IMR-90 (cell line): ENCODE measurements around the gene CMTM7.
A peak's percentile ranks its signal among the peaks of the same experiment; 100 is the strongest.

Source experiments
- BHLHE40 ChIP-seq: fragments of 150-350 bp; IDR thresholded peaks from 2 replicates; pipeline ENCODE4 v1.6.1; 2016; ENCODE audit warnings: mild to moderate bottlenecking, low read depth, low read length
- CTCF ChIP-seq: conservative IDR thresholded peaks from 2 replicates; pipeline ENCODE4 v1.5.1; 2012; ENCODE audit warnings: mild to moderate bottlenecking, low read depth, low read length, improper control_type of control experiment
- ELK1 ChIP-seq: fragments of 150-350 bp; IDR thresholded peaks from 2 replicates; pipeline ENCODE4 v1.6.1; 2016; ENCODE audit warnings: low read depth, mild to moderate bottlenecking, low read length, moderate library complexity, borderline replicate concordance
- FOS ChIP-seq: fragments of 150-350 bp; IDR thresholded peaks from 2 replicates; pipeline ENCODE4 v1.6.1; 2016; ENCODE audit warnings: low read depth, low read length
- MAFK ChIP-seq: IDR thresholded peaks from 2 replicates; pipeline ENCODE4 v1.6.1; 2012; ENCODE audit warnings: low read depth, low read length, improper control_type of control experiment
- MAZ ChIP-seq: IDR thresholded peaks from 2 replicates; pipeline ENCODE4 v1.6.1; 2012; ENCODE audit warnings: low read depth, mild to moderate bottlenecking, low read length, improper control_type of control experiment, moderate library complexity, borderline replicate concordance
- MXI1 ChIP-seq: IDR thresholded peaks from 2 replicates; pipeline ENCODE4 v1.6.1; 2012; ENCODE audit warnings: low read depth, mild to moderate bottlenecking, low read length, moderate library complexity, borderline replicate concordance
- NFE2L2 ChIP-seq: fragments of 150-350 bp; IDR thresholded peaks from 2 replicates; pipeline ENCODE4 v1.6.1; 2016; ENCODE audit warnings: low read depth, mild to moderate bottlenecking, low read length
- POLR2A ChIP-seq: IDR thresholded peaks from 2 replicates; pipeline ENCODE4 v1.6.1; 2012; ENCODE audit warnings: mild to moderate bottlenecking, low read depth, low read length
- RAD21 ChIP-seq: IDR thresholded peaks from 2 replicates; pipeline ENCODE4 v1.6.1; 2012; ENCODE audit warnings: low read length, improper control_type of control experiment
- RFX5 ChIP-seq: IDR thresholded peaks from 2 replicates; pipeline ENCODE4 v1.8.0; 2012; ENCODE audit warnings: low read depth, mild to moderate bottlenecking, low read length, moderate library complexity
- SMC3 ChIP-seq: fragments of 150-350 bp; IDR thresholded peaks from 2 replicates; pipeline ENCODE4 v1.6.1; 2016; ENCODE audit warnings: low read depth, mild to moderate bottlenecking, antibody characterized with exemption, low read length, moderate library complexity
- TF ChIP-seq, protein P1 (sequence below): fragments of 150-350 bp; IDR thresholded peaks from 2 replicates; pipeline ENCODE4 v1.6.1; 2017; ENCODE audit warnings: mild to moderate bottlenecking, antibody characterized with exemption, low read length, low read depth

DNA sequence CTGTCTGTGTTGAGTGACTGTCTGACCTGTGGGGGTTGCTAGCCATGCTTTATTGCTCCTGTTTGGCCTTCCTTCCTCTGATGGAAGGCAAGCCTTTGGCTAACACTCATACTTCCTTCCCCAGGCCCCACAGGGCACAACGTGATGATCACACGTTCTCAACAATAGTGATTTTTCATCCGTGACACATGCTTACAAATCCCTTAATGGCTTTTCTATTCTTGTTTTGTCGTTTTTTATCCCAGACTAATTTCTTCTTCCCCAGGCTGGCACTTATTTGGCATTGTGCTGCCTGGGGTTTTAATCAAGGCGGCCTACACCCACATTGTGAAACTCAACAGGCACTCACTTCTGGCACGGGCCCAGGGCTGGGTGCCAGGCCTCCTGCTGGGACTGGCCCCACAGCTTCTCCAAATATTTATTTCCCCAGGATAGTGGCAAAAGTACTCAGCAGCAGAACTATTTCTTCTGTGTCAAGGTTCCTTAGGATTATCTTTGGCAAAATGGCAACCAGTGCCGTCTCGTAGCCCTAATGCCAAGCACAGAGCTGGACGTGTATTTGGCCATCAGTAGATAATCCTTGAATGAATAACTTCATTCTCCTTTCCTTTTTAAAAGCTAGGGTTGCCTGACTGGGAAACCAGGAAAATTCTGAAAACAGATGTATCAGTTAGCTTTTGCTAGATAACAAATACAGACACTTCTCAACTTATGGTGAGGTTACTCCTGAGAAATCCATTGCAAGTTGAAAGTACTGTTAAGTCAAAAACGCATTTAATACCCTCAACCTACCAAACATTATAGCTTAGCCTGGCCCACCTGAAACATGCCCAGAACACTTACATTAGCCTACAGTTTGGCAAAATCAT, 30.6 kb downstream of the CMTM7 start:
- TF ChIP-seq BHLHE40 (peak; percentile 85), CTCF (no peak), MAFK (no peak), RAD21 (no peak), SMC3 (no peak), MXI1 (no peak), POLR2A (no peak), MAZ (no peak), FOS (no peak), RFX5 (no peak), ELK1 (no peak), NFE2L2 (no peak)
- TF ChIP-seq, protein P1, sequence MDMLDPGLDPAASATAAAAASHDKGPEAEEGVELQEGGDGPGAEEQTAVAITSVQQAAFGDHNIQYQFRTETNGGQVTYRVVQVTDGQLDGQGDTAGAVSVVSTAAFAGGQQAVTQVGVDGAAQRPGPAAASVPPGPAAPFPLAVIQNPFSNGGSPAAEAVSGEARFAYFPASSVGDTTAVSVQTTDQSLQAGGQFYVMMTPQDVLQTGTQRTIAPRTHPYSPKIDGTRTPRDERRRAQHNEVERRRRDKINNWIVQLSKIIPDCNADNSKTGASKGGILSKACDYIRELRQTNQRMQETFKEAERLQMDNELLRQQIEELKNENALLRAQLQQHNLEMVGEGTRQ, result no peak
